GM18867 (cell line): ENCODE results near the gene MDFI.

Experiments used
- ATAC-seq: cut with Tn5 transposase; IDR thresholded peaks from one replicate; pipeline ENCODE4 v1.9.1; 2021; ENCODE audit warnings: mild to moderate bottlenecking, moderate library complexity; ENCODE audit not compliant: unreplicated experiment

Gene MDFI

GRCh38 chr6:41648070-41648585, 9.9 kb downstream of the MDFI start:
- ATAC-seq, result no peak

- no peak for ATAC-seq
Observed at GRCh38 chr6:41648921-41649320, 10.7 kb downstream of the MDFI start.

- no peak for ATAC-seq
Observed at GRCh38 chr6:41649596-41649995, 11.3 kb downstream of the MDFI start.

- ATAC-seq, result no peak
Observed at GRCh38 chr6:41650120-41650519, 11.9 kb downstream of the MDFI start.

GRCh38 chr6:41651246-41651961, 13.1 kb downstream of the MDFI start:
- no peak for ATAC-seq

GRCh38 chr6:41651962-41652657, 13.8 kb downstream of the MDFI start:
- ATAC-seq, result no peak

- ATAC-seq, result no peak
Observed at GRCh38 chr6:41652866-41653652, 14.8 kb downstream of the MDFI start.

GRCh38 chr6:41653691-41654090, 15.4 kb downstream of the MDFI start:
- no peak for ATAC-seq

GRCh38 chr6:41654151-41654697, 16.0 kb downstream of the MDFI start:
- no peak for ATAC-seq

GRCh38 chr6:41654698-41655151, 16.5 kb downstream of the MDFI start:
- ATAC-seq, result no peak

- no peak for ATAC-seq
Observed at GRCh38 chr6:41655176-41655575, 16.9 kb downstream of the MDFI start.

GRCh38 chr6:41655646-41656001, 17.4 kb downstream of the MDFI start:
- no peak for ATAC-seq

- ATAC-seq, result no peak
Observed at GRCh38 chr6:41656002-41656691, 17.9 kb downstream of the MDFI start.

GRCh38 chr6:41657131-41658094, 19.1 kb downstream of the MDFI start:
- no peak for ATAC-seq

- ATAC-seq, result no peak
Observed at GRCh38 chr6:41658636-41659035, 20.4 kb downstream of the MDFI start.

- no peak for ATAC-seq
Observed at GRCh38 chr6:41659935-41660334, 21.7 kb downstream of the MDFI start.

GRCh38 chr6:41663568-41663967, 25.3 kb downstream of the MDFI start:
- ATAC-seq, result no peak

GRCh38 chr6:41664271-41664670, 26.0 kb downstream of the MDFI start:
- no peak for ATAC-seq

GRCh38 chr6:41667195-41667594, 28.9 kb downstream of the MDFI start:
- ATAC-seq, result no peak

GRCh38 chr6:41668968-41669367, 30.7 kb downstream of the MDFI start:
- ATAC-seq, result no peak
